ENCODE measurements around the gene SYT15B. TPM values are rescaled to one million over a fixed set of nuclear protein-coding genes. Genes with fewer than 3 reads are reported as not detected.
"Not testable (repeated sequence)": the region's sequence is repeated elsewhere in the genome, so short reads cannot be mapped to it uniquely, and the experiment has no call there.

SYT15B gene
- total RNA-seq, 1 donor from 2014 or later: 4.9 TPM

DNA sequence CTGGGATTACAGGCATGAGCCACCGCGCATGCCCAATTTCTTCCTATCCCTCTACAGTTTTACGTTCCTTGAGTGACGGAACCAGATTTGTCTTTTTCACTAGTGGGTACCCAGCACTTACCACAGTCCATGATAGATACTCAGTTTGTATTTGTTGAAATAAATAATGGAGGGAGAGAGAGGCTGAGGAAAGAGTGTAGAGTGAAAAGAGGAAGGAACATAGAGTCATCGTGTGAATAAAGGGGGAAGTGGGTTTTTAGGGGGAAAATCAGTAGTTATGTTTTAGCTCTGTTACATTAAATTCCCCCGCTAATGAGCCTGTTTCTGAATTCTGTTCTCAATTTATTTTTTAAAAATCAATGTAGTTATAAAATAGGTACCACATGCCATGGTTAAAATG is 37.7 kb downstream of the SYT15B start:
- DNase-seq (ENCODE audit: low spot score): not testable (repeated sequence)

DNA sequence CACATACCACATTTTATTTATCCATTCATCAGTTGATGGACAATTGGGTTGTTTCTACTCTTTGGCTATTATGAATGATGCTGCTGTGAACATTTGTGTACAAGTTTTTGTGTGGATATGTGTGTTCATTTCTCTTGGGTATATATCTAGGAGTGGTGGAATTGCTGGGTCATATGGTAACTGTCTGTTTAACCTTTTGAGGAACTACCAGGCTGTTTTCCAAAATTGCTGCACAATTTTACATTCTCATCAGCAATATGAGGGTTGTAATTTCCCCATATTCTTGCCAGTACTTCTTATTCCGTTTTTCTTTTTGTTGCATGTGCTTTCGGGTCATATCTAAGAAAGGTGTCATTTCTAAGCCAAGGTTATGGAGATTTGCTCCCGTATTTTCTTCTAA is 38.3 kb downstream of the SYT15B start:
- DNase-seq (ENCODE audit: low spot score): not testable (repeated sequence)

DNA sequence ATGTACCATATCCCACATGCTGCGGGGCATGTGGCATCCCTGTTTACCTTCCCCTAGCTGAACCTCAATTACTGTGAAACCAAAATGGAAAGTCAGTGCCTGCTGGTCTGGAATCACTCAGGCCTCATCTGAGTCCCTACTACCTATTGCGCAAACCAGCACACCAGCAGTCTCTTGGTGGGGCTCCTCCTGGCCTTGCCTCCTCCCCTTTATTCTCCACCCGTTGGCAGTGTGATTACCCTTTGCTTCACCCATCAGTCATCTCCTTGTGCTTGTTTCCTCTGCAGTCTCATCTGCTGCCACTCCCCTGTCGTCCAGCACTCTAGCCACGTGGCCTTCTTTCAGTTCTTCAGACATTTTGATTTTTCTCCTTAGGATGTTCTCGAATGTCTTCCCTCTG is 39.3 kb downstream of the SYT15B start:
- DNase-seq (ENCODE audit: low spot score): not testable (repeated sequence)

DNA sequence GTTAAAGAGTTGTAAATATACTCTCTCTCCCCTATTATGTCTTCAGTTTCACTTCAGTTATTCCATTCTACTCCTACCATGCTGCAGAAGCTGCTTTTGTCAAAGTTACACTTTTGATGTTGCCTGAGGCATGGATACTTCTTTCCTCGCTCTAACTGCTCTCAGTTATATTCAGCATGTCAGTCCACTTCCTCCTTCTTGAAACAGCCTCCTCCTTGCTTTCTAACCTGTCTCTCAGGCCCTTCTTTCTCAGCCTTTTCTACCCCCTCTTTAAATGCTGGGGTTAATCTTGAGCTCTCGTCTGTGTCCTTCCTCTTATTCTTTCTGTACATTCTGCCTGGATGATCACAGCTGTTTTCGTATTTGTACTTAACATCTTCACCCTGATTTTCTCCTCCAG is 40.0 kb downstream of the SYT15B start:
- DNase-seq (ENCODE audit: low spot score): not testable (repeated sequence)

DNA sequence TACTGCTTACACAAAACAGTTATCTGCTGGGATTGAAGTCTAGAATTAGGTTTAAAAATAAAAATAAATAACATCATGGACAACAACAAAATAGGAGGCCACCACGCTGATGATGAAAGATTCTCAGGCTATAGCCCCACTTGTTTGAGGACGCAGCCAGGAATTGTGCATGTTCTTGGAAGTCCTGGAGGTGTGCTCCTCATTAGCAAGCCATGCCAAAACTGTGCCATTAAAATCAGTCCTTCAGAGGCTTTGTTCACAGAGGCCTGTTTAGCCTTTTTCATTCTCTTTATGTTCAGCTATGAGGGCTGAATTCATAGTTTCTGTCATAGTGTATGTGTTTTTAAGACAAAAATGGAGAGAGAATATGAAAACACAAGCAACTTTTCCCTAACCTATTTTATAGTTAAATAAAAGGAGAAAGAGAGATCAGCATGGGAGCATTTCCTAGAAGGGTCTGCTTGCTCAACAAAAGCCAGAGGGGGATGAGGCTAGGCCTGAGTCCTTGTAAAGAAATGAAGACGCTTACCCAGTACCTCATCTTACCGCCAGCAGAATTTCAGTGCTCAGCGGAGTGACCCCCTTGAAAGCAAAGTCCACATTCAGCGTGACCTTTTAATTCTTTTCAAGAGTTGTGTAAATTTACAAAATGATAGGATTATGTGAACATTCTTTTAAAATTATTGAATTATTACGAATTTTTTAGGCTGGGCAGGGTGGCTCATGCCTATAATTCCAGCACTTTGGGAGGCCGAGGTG is 46.2 kb downstream of the SYT15B start:
- not testable (repeated sequence) for DNase-seq (ENCODE audit: low spot score)

Other genes with a start within 250 kb of the SYT15B start
- gene AGAP9, start 240.0 kb downstream of the SYT15B start, total RNA-seq: 23.5 TPM
- gene NPY4R2, start 155.1 kb upstream of the SYT15B start, total RNA-seq: not detected
- not detected for gene FAM25C, start 236.2 kb upstream of the SYT15B start, total RNA-seq